Sigmoid colon (tissue), 7 donors: Measurements from ENCODE around the gene SULT4A1. TPM values are rescaled to one million over a fixed set of nuclear protein-coding genes. Genes with fewer than 3 reads are reported as not detected.

ENCODE experiments used
- DNase-seq: peaks from one replicate; pipeline ENCODE4 v3.0.0-alpha.2; 2019
- H3K27ac ChIP-seq, 4 donors: fragments of 200-600 bp; sonication (generic); one replicate each; pipeline ENCODE4 v1.5.1; 2016 to 2019; ENCODE audit warnings: mild to moderate bottlenecking in 1 of 4
- H3K27me3 ChIP-seq, 3 donors: fragments of 200-600 bp; sonication (generic); one replicate each; pipeline ENCODE4 v1.5.1; 2019; ENCODE audit warnings: mild to moderate bottlenecking in 1 of 3
- H3K36me3 ChIP-seq, 4 donors: fragments of 200-600 bp; sonication (generic); one replicate each; pipeline ENCODE4 v1.5.1; 2016 to 2019
- H3K4me1 ChIP-seq, 4 donors: fragments of 200-600 bp; sonication (generic); one replicate each; pipeline ENCODE4 v1.5.1; 2017 to 2019
- H3K4me3 ChIP-seq, 4 donors: fragments of 200-600 bp; sonication (generic); one replicate each; pipeline ENCODE4 v1.5.1; 2017 to 2019; ENCODE audit warnings: mild to moderate bottlenecking in 2 of 4, moderate library complexity in 1 of 4
- H3K9me3 ChIP-seq, 4 donors: fragments of 200-600 bp in 3 of 4; sonication (generic) in 3 of 4; one replicate each; pipeline versions ENCODE4 v1.5.1 to v1.6.1; 2013 to 2019
- CTCF ChIP-seq, 4 experiments: fragments of 450-650 bp in 3 of 4; fragments of 200-600 bp in 1 of 4; IDR thresholded peaks; one replicate each; pipeline ENCODE4 v1.5.1; 2016 to 2019; ENCODE audit warnings: antibody characterized with exemption in 4 of 4, mild to moderate bottlenecking in 3 of 4, moderate library complexity in 2 of 4
- EP300 ChIP-seq, 4 donors: sonication (generic); formaldehyde crosslinking; IDR thresholded peaks; one replicate each; pipeline ENCODE4 v1.6.1; 2017; ENCODE audit warnings: antibody characterized with exemption in 4 of 4
- POLR2A ChIP-seq, 2 donors: fragments of 450-650 bp; IDR thresholded peaks; one replicate each; pipeline ENCODE4 v1.6.1; 2016; ENCODE audit warnings: antibody characterized with exemption in 2 of 2, mild to moderate bottlenecking in 2 of 2, moderate library complexity in 2 of 2
- POLR2AphosphoS5 ChIP-seq, 4 donors: sonication (generic); formaldehyde crosslinking; IDR thresholded peaks; one replicate each; pipeline ENCODE4 v1.6.1; 2017; ENCODE audit warnings: antibody characterized with exemption in 4 of 4
- WGBS, 2 donors: extraction: QIAGEN DNeasy Blood & Tissue Kit; methylation state at CpG; one replicate each; pipeline ENCODE4 v1.1.7; 2013; 5-methylcytosine and 5-hydroxymethylcytosine counted together
- intact Hi-C: fragments of 100-400 bp; cut with DNase I; formaldehyde crosslinking; loops from one replicate; pipeline ENCODE4 v1.15.1; 2023
- polyA plus RNA-seq, 3 donors: library from polyadenylated mRNA; stranded (reverse); fragments of 200-250 nt; gene quantifications; one replicate each; pipeline ENCODE4 v1.2.3, GENCODE V29; 2013
- total RNA-seq, 4 donors: library from RNA; depleted of rRNA; stranded (reverse); fragments of >200 nt; gene quantifications; one replicate each; pipeline ENCODE4 v1.1.0, GENCODE V29; 2016
- donor health status: healthy with polysubstance abuse.
- donor health status: Bipolar disorder and iron deficiency.
- donor health status: healthy.

Gene SULT4A1
- total and polyA plus RNA-seq, 7 donors = 1.3 to 3.9 (median 2.2) TPM; not detected in 2

GRCh38 chr22:43851058-43851978 is 11.0 kb downstream of the SULT4A1 start:
- no peaks in the 10 kb centered on the region for H3K36me3 ChIP-seq
- peaks cover 0 to 24% (median 2%) of the 10 kb centered on the region in 3 donors for H3K27me3 ChIP-seq
- intact Hi-C loops = no loop called here
- no peaks in the 10 kb centered on the region for H3K4me1 ChIP-seq
- DNase-seq = peak; percentile 35
- H3K27ac ChIP-seq = no peak overlapping the region
- 51 to 73% methylated on average over 13 of the region's 13 CpGs for whole genome bisulfite sequencing, 2 donors
- TF ChIP-seq EP300 (IDR thresholded peaks at IDR 0.05) = no peak
- TF ChIP-seq CTCF (IDR thresholded peaks at IDR 0.05) = no peak
- TF ChIP-seq POLR2A (IDR thresholded peaks at IDR 0.05) = no peak
- TF ChIP-seq POLR2AphosphoS5 (IDR thresholded peaks at IDR 0.05) = no peak
- H3K9me3 ChIP-seq = no peaks in the 10 kb centered on the region
- no peak overlapping the region for H3K4me3 ChIP-seq

- intact Hi-C loops = no loop called here
- H3K4me3 ChIP-seq = no peak overlapping the region
- H3K27me3 ChIP-seq = peaks cover 0 to 24% (median 2%) of the 10 kb centered on the region in 3 donors
- peak; percentile 36 for DNase-seq
- H3K36me3 ChIP-seq = no peaks in the 10 kb centered on the region
- WGBS, 2 donors = 68 to 83% methylated on average over 12 of the region's 12 CpGs
- no peak overlapping the region for H3K27ac ChIP-seq
- no peaks in the 10 kb centered on the region for H3K9me3 ChIP-seq
- no peaks in the 10 kb centered on the region for H3K4me1 ChIP-seq
- TF ChIP-seq POLR2A (IDR thresholded peaks at IDR 0.05) (no peak), CTCF (IDR thresholded peaks at IDR 0.05) (no peak), POLR2AphosphoS5 (IDR thresholded peaks at IDR 0.05) (no peak), EP300 (IDR thresholded peaks at IDR 0.05) (no peak)
Measured at GRCh38 chr22:43850529-43850928, 11.8 kb downstream of the SULT4A1 start.

- intact Hi-C loops = no loop called here
- H3K4me3 ChIP-seq = no peak overlapping the region
- no peaks in the 10 kb centered on the region for H3K36me3 ChIP-seq
- TF ChIP-seq POLR2AphosphoS5 (IDR thresholded peaks at IDR 0.05) (no peak), POLR2A (IDR thresholded peaks at IDR 0.05) (no peak), CTCF (IDR thresholded peaks at IDR 0.05) (no peak), EP300 (IDR thresholded peaks at IDR 0.05) (no peak)
- no peaks in the 10 kb centered on the region for H3K4me1 ChIP-seq
- peak; percentile 29 for DNase-seq
- WGBS, 2 donors = 63 to 83% methylated on average over 13 of the region's 13 CpGs
- H3K27me3 ChIP-seq = peaks cover 0 to 24% (median 0%) of the 10 kb centered on the region in 3 donors
- H3K9me3 ChIP-seq = no peaks in the 10 kb centered on the region
- H3K27ac ChIP-seq = no peak overlapping the region
Measured at GRCh38 chr22:43849731-43850130, 12.6 kb downstream of the SULT4A1 start.

- Histone ChIP-seq H3K27me3 (peaks cover 0 to 24% (median 0%) of the 10 kb centered on the region in 3 donors), H3K4me3 (no peak overlapping the region), H3K36me3 (no peaks in the 10 kb centered on the region), H3K4me1 (no peaks in the 10 kb centered on the region), H3K9me3 (no peaks in the 10 kb centered on the region), H3K27ac (no peak overlapping the region)
- intact Hi-C loops = no loop called here
- 39 to 59% methylated on average over 16 of the region's 16 CpGs for WGBS, 2 donors
- peak; percentile 43 for DNase-seq
- TF ChIP-seq EP300 (IDR thresholded peaks at IDR 0.05) (no peak), POLR2A (IDR thresholded peaks at IDR 0.05) (no peak)
Measured at GRCh38 chr22:43848366-43849171, 13.7 kb downstream of the SULT4A1 start.
